ENCODE measurements around the gene PLPPR1. TPM values are rescaled to one million over a fixed set of nuclear protein-coding genes. Genes with fewer than 3 reads are reported as not detected.

PLPPR1 gene
- total RNA-seq, 1 donor from 2014 or later = 3.2 TPM

DNA sequence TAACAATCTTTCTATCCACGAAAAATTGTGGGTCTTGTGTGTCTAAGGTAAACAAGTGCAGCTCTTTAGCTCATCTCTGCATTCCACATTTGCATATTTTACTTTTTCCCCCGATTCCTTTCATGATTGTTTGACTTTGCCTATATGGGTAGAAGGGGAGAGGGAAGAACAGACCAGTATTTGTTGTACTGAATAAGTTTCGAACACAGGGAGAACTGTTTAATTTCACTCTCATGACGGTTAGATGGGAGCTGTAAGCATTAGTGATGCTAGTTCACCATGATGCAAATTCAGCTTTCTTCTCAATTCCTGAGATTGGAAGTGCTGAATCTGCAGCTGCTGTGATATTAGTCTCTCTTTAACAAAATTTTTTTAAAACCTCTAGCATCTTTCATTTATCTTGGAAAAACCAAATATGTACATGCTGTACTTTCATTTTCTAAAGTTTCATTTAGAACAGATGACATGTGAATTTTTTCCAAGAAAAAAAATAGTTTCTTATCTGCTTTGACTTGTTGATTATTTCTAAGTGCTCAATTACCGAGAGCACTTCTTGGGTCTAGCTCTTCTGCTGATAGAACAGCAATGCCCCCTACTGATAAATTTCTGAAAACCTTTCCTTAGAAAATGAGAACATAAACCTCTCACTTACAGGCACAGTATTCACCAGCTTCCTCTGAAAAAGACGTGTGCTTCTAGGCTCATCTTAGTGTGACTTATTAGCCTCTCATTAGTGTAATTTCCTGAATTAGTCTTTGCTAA, 206.8 kb downstream of the PLPPR1 start:
- Mint-ChIP-seq H3K9me3 (no peaks in the 10 kb centered on the region), H3K36me3 (no peaks in the 10 kb centered on the region), H3K27ac (no peak overlapping the region), H3K27me3 (ENCODE audit: insufficient read depth, low read depth) (no peaks in the 10 kb centered on the region), H3K4me1 (peaks cover 9% of the 10 kb centered on the region), H3K4me3 (no peak overlapping the region)
- H3K79me2 ChIP-seq (ENCODE audit: low read depth) = no peaks in the 10 kb centered on the region
- H3F3A ChIP-seq (ENCODE audit: low read depth) = no peaks in the 10 kb centered on the region
- H3K9me3 ChIP-seq (ENCODE audit: low read depth) = no peaks in the 10 kb centered on the region
- DNase-seq (ENCODE audit: low spot score) = peak; percentile 58
- no peak overlapping the region for H3K4me3 ChIP-seq
- peaks cover 16% of the 10 kb centered on the region for H3K4me1 ChIP-seq
- no peak overlapping the region for H3K4me2 ChIP-seq
- peak overlapping the region; percentile 53 for H2AFZ ChIP-seq (replicated peaks)
- no peaks in the 10 kb centered on the region for H3K27me3 ChIP-seq
- H3K27ac ChIP-seq = no peak overlapping the region
- H3K36me3 ChIP-seq = no peaks in the 10 kb centered on the region
- no peaks in the 10 kb centered on the region for H4K20me1 ChIP-seq (ENCODE audit: low read depth)
- H3K9ac ChIP-seq = no peak overlapping the region
- TF ChIP-seq EZH2 (IDR thresholded peaks at IDR 0.05) (no peak), EZH2phosphoT487 (IDR thresholded peaks at IDR 0.05) (no peak)
- TF ChIP-seq, protein P1, sequence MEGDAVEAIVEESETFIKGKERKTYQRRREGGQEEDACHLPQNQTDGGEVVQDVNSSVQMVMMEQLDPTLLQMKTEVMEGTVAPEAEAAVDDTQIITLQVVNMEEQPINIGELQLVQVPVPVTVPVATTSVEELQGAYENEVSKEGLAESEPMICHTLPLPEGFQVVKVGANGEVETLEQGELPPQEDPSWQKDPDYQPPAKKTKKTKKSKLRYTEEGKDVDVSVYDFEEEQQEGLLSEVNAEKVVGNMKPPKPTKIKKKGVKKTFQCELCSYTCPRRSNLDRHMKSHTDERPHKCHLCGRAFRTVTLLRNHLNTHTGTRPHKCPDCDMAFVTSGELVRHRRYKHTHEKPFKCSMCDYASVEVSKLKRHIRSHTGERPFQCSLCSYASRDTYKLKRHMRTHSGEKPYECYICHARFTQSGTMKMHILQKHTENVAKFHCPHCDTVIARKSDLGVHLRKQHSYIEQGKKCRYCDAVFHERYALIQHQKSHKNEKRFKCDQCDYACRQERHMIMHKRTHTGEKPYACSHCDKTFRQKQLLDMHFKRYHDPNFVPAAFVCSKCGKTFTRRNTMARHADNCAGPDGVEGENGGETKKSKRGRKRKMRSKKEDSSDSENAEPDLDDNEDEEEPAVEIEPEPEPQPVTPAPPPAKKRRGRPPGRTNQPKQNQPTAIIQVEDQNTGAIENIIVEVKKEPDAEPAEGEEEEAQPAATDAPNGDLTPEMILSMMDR (IDR thresholded peaks at IDR 0.05) = peak; percentile 81

DNA sequence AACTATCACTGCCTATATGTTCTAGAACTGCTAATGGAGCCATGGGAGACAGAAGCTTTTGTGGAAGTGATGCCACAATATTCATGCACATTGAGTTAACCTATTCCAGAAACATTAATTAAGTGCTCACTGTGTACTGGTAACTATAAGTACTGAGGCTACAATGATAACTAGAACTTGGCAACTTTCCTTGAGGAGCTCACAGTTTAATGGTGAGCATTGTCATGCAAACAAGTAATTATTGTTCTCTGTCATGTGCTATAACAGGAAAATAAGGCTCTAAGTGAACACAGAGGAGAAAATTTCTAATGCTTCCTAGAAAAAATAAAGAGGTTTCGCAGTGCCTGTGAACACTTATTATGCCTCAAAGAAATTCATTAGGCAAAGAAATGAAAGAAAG, 214.1 kb downstream of the PLPPR1 start:
- DNase-seq (ENCODE audit: low spot score) = no peak
- Histone ChIP-seq H3F3A (ENCODE audit: low read depth) (no peaks in the 10 kb centered on the region), H3K9ac (no peak overlapping the region), H3K27ac (no peak overlapping the region), H3K4me1 (no peaks in the 10 kb centered on the region), H3K27me3 (no peaks in the 10 kb centered on the region), H3K36me3 (no peaks in the 10 kb centered on the region), H3K4me2 (no peak overlapping the region), H3K9me3 (ENCODE audit: low read depth) (no peaks in the 10 kb centered on the region), H4K20me1 (ENCODE audit: low read depth) (no peaks in the 10 kb centered on the region), H3K4me3 (no peak overlapping the region), H3K79me2 (ENCODE audit: low read depth) (no peaks in the 10 kb centered on the region), H2AFZ (replicated peaks) (no peak overlapping the region)
- TF ChIP-seq, protein P1 (IDR thresholded peaks at IDR 0.05) = no peak
- no peak for TF ChIP-seq EZH2 (IDR thresholded peaks at IDR 0.05)
- no peak for TF ChIP-seq EZH2phosphoT487 (IDR thresholded peaks at IDR 0.05)
- Mint-ChIP-seq H3K27ac (no peak overlapping the region), H3K36me3 (no peaks in the 10 kb centered on the region), H3K27me3 (ENCODE audit: insufficient read depth, low read depth) (no peaks in the 10 kb centered on the region), H3K4me3 (no peak overlapping the region), H3K9me3 (no peaks in the 10 kb centered on the region), H3K4me1 (no peaks in the 10 kb centered on the region)

DNA sequence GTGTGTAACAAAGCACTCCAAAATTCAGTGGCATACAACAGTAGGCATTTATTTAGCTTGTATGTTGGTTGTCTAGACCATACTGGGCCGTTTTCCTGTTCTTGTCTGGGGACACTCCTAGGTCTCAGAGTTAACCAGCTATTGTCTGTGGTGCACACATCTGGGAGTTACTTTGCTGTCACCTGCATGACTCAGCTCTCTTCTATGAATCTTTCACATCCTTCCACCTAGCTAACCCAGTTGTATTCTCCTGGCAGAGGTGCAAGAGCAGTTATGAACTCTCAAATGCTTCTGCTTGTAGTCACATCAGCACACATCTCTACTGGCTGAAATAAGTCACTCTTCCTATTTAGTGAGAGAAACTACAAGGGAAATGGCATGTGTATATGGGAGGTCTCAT, 218.2 kb downstream of the PLPPR1 start:
- no peaks in the 10 kb centered on the region for H3K36me3 ChIP-seq
- no peaks in the 10 kb centered on the region for H4K20me1 ChIP-seq (ENCODE audit: low read depth)
- H3K9me3 ChIP-seq (ENCODE audit: low read depth) = no peaks in the 10 kb centered on the region
- H3K36me3 Mint-ChIP-seq = no peaks in the 10 kb centered on the region
- no peak overlapping the region for H2AFZ ChIP-seq (replicated peaks)
- DNase-seq (ENCODE audit: low spot score) = no peak
- H3K4me3 ChIP-seq = no peak overlapping the region
- no peak overlapping the region for H3K4me2 ChIP-seq
- peaks cover 8% of the 10 kb centered on the region for H3K4me1 Mint-ChIP-seq
- TF ChIP-seq, protein P1 (IDR thresholded peaks at IDR 0.05) = no peak
- TF ChIP-seq EZH2phosphoT487 (IDR thresholded peaks at IDR 0.05) = no peak
- TF ChIP-seq EZH2 (IDR thresholded peaks at IDR 0.05) = no peak
- H3K9ac ChIP-seq = no peak overlapping the region
- H3F3A ChIP-seq (ENCODE audit: low read depth) = no peaks in the 10 kb centered on the region
- no peaks in the 10 kb centered on the region for H3K27me3 ChIP-seq
- no peaks in the 10 kb centered on the region for H3K4me1 ChIP-seq
- no peak overlapping the region for H3K27ac Mint-ChIP-seq
- no peaks in the 10 kb centered on the region for H3K79me2 ChIP-seq (ENCODE audit: low read depth)
- H3K27ac ChIP-seq = no peak overlapping the region
- no peaks in the 10 kb centered on the region for H3K9me3 Mint-ChIP-seq
- H3K4me3 Mint-ChIP-seq = no peak overlapping the region
- no peaks in the 10 kb centered on the region for H3K27me3 Mint-ChIP-seq (ENCODE audit: insufficient read depth, low read depth)

Data from neural progenitor cell (in vitro differentiated cells).